Activated CD4-positive, alpha-beta T cell treated with anti-CD3 and anti-CD28 coated beads, Interleukin-2, amount 50 U/mL, for 4 hours (primary cell): Measurements from ENCODE around the gene SLC4A1AP.
"Not testable (repeated sequence)": the region's sequence is repeated elsewhere in the genome, so short reads cannot be mapped to it uniquely, and the experiment has no call there.

Source experiments
- DNase-seq, 2 experiments: peaks; one replicate each; pipeline ENCODE4 v3.0.0-alpha.2; 2020

SLC4A1AP gene, protein sequence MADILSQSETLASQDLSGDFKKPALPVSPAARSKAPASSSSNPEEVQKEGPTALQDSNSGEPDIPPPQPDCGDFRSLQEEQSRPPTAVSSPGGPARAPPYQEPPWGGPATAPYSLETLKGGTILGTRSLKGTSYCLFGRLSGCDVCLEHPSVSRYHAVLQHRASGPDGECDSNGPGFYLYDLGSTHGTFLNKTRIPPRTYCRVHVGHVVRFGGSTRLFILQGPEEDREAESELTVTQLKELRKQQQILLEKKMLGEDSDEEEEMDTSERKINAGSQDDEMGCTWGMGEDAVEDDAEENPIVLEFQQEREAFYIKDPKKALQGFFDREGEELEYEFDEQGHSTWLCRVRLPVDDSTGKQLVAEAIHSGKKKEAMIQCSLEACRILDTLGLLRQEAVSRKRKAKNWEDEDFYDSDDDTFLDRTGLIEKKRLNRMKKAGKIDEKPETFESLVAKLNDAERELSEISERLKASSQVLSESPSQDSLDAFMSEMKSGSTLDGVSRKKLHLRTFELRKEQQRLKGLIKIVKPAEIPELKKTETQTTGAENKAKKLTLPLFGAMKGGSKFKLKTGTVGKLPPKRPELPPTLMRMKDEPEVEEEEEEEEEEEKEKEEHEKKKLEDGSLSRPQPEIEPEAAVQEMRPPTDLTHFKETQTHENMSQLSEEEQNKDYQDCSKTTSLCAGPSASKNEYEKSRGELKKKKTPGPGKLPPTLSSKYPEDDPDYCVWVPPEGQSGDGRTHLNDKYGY

DNA sequence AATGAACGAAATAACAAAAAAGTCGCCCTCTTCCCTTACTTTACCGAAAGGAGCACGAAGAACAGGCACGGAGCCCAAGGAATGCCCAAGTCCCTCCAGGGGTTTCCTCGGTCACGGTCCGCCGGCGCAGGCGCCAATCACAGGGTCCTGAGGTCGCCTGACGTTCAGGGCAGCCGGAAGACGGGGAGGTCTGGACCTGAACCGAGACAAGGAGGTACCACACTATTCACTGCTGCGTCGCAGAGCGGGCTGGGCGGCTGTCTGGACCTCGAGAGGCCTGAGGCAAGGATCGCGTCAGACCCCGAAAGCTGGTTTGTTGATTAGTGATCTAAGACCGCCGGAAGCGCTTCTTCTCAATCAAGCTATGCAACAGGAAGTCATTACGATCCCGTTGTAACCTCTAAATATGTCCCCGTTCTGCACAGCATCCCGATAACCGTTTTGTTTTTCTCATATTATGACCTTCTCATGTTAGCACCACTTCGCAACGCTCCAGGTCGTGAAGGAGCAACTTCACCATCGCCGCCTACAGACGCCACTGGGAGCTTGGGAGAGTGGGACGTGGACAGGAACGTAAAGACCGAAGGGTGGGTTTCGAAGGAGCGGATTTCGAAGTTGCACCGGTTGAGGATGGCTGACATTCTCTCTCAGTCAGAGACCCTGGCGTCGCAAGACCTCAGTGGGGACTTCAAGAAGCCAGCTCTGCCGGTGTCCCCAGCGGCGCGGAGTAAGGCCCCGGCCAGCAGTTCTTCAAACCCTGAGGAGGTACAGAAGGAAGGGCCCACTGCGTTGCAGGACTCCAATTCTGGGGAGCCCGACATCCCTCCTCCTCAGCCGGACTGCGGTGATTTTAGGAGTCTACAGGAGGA lies at the start of gene SLC4A1AP, which contains the start of gene SUPT7L:
Gene SLC4A1AP (plus strand): TSS at position 605 of the 869 bp plus-strand sequence. CDS start 26 bp downstream, at position 631.
Gene SUPT7L (minus strand): TSS at position 330 of the 869 bp plus-strand sequence. CDS start 1,422 bp downstream, outside the sequence.
- peak; percentile 58 to 62 for DNase-seq

DNA sequence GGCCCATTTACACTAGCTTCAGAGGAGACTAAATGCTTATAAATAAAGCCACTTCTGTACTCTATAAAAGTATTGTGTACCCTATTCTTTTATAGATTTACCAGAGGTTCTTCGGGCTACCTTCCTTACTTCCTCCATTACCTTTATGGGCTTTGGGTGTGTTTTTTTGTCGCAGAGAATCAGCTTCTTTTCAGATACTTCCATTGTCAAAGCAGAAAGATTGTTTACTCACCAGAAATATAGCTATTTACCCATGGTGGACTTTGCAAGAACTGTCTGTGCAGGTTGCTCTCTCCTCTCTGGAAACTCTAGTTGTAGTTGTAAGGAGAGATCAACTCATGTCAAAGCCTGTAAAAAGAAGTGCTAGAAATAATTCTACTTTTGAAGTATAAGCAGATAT lies 49.7 kb upstream of the SLC4A1AP start:
- no peak for DNase-seq

DNA sequence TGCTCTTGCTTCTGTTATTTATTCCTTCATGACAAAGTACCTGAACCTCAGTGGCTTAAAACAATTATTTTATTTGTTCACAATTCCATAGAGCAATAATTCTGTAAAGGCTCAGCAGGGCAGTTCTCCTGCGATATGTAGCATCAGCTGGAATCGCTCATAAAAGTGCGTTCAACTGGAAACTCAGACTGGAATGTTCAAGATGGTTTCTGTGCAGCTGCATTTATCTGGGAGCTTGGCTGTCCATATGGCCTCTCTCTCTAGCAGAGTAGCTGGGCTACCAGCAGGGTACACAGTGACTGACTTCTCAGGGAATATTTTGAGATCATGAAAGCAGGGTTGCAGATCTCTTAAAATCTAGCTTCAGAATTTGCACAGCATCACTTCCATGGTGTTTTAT lies 48.4 kb upstream of the SLC4A1AP start:
- DNase-seq, result no peak

DNA sequence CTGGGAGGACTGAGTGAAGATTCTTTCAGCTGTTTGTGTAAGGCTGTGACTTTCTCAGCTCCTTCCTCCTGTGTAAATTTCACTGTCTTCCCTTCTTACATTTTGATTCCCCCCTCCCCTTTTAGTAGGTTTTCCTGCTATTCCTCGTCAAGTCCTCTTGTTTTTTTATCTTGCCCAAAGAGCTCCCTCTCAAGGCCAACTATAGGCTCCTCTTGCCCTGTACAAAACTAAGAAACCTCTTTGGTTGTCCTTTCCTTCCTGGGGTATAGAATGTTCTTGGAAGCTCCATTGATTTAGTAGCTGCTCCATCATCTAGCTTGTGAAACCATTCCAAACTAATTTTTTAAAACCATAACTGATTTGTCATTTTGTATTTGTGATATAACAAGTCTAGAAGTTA lies 42.2 kb upstream of the SLC4A1AP start:
- no peak for DNase-seq

DNA sequence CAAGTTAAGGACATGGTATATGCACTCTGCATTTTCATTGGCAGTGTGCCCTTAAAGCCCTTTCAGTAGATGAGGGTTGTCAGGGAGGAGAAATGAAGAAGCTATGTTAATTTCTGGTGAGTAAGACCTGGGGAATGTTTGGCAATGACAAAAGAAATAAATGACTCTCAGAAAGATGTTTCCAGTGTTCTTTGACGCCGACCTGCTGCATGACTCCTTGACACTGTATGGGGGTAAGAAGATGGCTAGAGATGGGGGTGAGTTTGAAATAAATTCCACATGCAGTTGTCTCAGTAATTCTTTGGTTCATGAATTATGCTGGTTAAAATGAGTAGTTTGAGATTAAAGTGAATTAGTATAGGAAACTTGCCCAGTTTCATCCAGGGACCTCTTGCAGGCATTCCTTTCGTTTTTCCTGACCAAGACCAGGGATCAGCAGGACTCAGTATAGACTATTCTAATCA lies 40.7 kb upstream of the SLC4A1AP start:
- DNase-seq, result no peak

DNA sequence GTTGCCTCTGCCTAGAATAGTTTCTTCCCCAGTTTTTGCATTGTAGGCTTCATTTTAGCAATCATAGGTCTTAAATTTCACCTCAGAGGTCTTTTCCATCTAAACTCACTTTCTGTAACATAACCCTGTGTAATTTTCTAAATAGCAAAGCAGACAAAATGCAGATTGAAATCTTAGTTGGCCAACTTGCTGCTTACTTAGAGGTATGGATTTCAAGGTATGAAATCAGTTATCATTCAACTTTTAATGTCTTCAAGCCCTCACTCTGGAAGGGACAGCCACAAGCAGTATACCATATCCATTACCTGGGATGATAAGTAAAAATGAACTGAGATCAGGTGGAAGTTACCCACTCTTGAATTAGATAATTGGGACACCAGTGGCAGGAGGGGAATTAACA lies 38.7 kb upstream of the SLC4A1AP start:
- DNase-seq, result no peak

DNA sequence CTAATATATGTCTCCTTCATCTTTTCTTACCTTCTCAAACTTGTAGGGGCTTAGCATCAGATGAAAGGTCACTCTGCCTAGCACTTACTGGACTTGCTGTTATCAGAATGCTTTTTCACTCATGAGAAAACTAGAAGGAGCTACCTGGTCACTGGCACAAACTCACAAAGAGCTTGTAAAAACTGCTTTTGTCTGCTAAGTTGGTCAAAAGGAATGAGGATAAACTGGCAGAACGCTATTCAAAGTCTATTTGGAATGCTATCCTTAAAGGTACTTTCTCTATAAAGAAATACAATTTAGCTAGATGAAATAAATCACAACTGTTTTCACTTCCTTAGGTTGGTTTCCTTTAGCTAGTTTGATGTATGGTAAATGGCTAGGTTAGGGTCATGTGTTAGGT lies 37.4 kb upstream of the SLC4A1AP start:
- not testable (repeated sequence) for DNase-seq

DNA sequence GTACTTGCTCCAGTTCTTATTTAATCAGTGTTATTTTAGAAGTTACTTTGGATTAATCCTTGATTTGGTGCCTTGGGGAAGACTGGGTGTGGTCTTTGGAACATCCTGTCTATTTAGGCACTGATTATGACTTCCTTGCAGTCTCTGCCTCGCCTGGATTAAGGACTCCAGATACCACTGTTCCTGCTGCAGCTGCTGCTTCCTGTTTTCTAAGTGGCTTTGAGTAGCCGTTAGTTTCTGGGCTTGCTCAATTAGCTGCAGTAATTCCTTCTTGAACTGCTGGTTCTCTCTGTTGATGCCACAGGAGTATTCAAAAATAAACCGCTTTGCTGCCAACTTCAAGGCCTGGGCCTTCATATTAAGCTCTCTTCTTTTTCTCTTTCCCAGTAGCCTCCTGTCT lies 36.8 kb upstream of the SLC4A1AP start:
- not testable (repeated sequence) for DNase-seq

DNA sequence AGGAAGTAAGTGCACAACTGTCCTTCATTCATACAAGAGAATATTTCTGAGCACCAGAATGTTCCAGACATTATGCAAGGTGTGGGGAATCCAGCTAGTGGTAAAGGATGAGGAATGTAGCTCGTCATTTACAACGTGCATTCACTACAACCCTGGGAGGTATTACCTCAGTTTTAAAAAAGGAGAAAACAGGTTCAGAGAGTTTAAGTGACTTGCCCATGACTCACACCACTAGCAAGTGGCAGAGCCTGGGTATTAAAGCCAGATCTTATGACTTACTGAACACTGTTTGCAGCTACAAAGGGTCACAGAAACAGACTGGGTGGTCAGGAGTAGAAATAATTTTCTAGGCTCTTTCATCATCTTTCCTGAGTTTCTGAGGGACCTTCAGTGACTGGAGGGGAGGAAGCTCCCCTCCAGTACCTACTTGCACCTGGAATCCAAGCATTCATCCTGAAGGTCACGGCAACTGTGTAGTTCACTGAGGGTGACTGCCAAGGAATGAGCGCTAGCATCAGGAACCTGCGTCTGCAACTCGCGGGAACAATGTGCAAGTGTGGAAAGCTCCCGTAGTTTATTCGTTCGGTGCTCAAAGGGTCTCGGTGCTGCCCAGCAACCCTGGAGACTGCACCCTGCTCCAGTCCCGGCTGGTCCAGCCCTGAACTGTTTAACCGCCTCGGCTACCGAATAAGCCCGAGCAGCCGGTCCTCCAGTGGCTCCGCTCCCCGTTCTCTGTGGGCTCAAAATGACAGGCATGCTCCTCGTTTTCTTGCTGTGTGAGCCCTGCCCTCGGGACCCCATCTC lies 35.5 kb upstream of the SLC4A1AP start:
- no peak for DNase-seq

DNA sequence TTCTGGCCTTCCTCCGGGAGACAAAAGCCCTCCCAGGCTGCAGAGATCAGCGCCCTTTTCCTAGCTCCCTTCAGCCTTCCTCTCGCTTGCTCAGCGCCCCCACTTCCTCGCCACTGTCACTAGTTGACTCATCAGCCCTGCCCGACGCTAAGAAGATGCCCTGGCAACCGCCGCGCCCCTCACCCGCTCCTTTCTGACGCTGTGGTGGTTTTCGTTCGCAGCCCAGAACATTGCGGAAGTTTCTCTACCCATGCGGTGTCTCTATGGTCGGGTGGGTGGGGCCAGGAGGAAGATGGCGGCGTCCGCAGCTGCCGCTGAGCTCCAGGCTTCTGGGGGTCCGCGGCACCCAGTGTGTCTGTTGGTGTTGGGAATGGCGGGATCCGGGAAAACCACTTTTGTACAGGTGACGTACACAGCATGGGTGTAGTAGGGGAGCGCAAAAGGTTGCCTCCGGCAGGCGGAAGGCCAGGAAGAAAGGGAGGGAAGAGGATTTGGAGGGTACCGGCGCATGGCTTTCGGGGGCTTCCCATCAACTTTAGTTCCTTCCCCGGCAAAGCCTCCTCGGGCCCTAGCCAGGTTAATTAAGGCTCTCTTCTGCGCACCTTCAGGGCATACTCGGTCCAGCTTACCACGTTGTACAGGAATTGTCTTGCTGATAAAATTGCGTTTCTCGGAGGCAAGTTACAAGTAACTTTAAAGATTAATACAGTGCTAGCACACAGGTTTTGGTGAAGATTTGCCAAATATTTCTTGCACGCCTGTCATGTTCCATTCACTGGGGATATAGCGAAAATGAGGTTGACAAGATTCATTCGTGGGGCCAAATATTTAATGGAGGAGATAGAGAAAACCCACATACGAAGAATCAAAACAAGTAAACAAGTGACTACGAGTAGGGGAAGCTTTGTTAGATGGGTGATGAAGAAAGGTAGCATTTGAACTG lies 34.7 kb upstream of the SLC4A1AP start, which contains the start of the genes CCDC121 and GPN1:
Gene CCDC121 (minus strand): TSS at position 246 of the 943 bp plus-strand sequence. CDS start 1,213 bp downstream, outside the sequence.
Gene GPN1 (plus strand): TSS at position 284 of the 943 bp plus-strand sequence. CDS start 9 bp downstream, at position 293.
- DNase-seq, result peak; percentile 94 to 96

DNA sequence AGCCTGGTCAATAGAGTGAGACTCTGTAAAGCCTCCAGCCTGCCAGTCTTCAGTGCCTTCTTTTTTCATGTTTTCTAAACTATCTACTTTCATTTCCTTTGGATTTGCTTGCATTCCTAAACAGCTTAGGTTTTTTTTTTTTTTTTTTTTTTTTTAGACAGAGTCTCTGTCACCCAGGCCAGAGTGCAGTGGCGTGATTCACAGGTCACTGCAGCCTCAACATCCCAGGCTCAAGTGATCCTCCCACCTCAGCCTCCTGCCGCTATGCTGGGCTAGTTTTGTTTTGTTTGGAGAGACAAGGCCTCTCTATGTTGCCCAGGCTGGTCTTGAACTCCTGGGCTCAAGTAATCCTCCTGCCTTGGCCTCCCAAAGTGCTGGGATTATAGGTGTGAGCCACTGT lies 33.4 kb upstream of the SLC4A1AP start:
- not testable (repeated sequence) for DNase-seq

DNA sequence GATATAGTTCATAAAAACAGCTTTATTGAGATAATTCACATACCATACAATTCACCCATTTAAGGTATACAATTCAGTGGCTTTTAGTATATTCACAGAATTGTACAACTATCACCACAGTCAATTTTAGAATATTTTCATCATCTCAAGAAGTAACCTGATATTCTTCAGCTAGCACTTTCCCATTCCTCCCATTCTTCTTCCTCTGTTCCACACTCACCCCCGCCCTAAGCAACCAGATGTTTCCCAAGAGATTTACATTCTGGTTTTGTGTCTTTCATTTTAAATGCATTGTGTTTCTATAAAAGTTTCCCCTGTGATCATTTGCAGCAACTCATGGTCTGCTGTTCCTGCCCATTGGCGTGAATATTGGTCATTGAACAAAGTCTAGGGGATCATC lies 29.4 kb upstream of the SLC4A1AP start:
- no peak for DNase-seq

DNA sequence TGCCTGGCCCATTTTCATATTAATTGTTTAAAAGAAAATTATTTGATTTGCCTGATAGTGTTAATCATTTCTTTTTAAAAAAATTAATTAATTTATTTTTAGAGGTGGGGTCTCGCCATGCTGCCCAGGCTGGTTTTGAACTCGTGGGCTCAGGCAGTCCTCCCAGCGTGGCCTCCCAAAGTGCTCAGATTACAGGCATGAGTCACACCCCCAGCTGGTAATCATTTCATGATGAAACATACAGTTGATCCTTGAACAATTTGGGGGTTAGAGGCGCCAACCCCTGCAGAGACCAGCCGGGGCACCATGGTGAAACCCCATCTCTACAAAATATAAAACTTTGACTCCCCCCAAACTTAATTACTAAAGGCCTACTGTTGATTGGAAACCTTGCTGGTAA lies 26.9 kb upstream of the SLC4A1AP start:
- DNase-seq, result no peak

DNA sequence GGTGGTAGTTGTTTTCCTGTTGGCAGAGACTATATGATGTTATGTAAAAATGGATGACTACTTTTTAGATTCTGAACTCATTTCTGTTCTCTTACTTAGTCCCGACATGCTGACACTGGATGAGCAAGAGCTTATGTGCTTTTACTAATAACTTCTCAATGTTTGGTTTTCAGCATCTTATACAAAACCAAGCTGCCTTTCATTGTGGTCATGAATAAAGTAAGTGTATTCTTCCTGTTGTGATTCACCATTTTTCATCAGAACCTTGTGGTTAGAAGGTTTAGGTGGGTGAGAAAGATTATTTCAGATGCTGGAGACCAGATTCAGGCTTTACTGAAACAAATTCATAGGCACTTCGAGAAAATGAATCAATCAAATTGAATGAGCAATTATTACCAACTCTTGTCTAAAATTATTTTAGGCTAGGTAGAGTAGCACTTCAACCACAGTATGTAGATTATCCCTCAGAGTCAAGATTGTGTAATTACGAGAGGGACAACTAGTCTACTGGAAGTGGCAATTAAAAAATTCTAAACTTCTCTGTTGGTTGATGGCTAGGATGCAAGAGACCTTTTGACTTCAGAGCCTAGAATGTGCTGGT lies 25.6 kb upstream of the SLC4A1AP start:
- no peak for DNase-seq

DNA sequence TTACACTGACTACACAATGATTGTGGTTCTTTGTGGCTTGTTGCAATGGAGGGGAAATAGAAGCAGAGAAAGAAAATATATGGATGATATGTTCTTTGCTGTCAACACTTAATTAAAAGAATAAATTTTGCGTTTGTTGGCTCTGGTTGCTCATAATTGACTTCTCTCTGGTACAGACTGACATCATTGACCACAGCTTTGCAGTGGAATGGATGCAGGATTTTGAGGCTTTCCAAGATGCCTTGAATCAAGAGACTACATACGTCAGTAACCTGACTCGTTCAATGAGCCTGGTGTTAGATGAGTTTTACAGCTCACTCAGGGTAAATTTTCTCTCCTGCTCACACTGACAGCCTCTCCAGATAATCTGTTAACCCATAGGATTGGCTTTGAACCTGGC lies 25.0 kb upstream of the SLC4A1AP start:
- no peak for DNase-seq

DNA sequence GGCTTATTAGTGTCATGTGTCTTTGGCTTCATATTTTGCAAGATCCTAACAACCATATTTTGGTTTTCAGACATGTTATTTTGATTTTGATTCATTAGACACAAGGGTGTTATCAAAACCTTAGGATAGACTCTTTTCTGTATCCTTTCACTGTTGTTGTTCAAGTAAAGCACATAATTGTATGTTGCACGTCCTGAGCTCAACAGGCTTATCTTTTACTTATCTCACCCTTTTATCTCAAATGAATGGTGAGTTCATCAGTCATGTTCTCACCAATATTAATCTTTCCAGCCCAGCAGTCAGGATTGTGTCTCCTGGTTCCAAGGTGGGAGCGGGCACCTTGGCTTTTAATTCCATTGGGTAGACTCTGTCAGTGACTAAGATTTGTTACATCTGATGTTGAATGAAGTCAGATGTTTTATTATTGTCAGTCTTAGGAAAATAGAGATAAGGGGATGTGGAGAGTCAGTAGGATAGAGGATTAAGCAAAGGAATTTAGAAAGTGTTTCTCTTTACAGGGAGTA lies 22.9 kb upstream of the SLC4A1AP start:
- DNase-seq, result no peak

DNA sequence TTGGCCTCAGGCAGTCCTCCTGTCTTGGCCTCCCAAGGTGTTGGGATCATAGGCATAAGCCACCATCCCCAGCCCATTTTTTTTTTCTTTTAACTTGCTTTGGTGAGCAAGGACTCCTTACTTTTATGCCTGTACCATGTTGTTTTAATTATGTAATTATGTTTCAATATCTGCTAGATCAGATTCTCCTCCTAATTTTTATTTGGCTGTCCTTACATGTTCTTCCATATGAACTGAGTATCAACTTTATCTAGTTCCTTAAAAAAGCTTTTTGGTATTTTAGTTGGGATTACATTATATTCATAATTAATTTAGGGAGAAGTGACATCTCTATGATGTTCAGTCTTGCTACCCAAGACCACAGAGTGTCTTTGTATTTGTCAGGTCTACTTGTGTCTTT lies 18.5 kb upstream of the SLC4A1AP start:
- no peak for DNase-seq

DNA sequence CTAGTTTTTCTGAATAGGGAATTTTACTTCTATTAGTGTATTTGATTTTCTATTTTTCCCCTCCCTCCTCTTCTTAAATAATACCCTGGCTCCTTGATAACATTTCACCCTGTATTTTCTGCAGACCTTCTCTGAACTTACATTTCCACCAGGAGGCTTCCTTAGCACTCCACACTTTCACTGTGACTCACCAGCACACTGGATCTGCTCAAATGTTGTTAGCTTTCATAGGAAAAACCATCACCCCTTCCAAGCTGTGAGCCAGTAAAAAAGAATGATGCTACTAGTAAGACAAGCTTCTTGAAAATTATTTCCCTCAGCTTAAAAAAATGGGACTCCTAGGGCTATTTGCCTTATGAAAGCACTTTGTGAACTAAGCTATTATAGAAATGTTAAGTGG lies 16.4 kb upstream of the SLC4A1AP start:
- DNase-seq, result no peak

DNA sequence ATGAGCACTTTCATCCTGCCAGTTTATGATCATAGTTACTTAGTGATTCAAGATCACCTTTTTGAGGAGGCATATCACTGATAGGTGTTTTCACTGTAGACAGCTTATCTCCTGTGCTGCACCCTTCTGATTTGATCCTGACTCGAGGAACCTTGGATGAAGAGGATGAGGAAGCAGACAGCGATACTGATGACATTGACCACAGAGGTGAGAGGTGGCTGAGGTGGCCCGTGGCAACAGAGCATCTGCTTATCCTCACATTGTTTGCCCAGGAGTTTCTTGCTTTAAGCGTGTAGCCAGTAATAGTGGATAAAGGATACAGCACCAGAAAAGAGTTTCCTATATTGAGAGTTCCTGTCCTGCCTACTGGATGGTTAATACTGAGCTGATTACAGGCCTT lies 16.0 kb upstream of the SLC4A1AP start:
- no peak for DNase-seq

DNA sequence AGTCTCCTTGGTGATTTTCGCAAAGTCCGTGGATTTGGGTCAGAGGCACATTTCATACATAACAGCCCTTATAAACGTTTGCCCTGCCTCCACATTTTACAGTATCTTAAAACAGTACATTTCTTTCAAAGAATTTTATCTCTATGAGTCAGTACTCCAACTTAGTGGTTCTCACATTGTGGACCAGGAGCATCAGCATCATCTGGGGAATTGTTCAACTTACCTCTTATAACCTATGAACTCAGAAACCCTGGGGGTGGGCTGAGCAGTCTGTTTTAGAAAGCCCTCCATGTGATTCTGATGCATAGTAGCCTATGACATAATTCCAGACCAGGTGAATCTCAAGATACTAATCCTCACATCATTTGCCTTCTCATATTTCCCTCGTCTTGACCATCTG lies 12.6 kb upstream of the SLC4A1AP start:
- DNase-seq, result no peak
